ENCODE results near the gene ZNF232. TPM values are rescaled to one million over a fixed set of nuclear protein-coding genes. Genes with fewer than 3 reads are reported as not detected.

Gene ZNF232
- total RNA-seq, 1 donor from 2014 or later, result 41.9 TPM

DNA sequence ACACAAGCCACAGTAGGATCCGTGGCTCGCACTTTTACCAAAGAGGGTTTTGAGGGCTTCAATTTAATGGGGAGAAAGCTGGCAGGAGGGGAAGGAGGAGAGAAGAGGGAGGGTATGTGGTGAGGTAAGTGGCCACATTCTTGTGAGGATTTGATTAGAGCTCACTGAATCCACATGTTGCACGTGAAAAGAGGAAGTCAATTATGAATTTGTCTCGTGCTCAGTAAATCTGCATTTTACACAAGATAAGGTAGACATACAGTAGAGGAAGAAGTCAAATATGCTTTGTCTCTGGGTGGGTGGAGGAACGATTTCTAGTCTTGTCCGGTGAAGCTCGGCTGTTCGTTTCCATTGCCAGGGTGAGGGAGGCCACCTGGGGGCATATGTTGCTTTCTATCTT is 862 bp downstream of the ZNF232 start:
- peaks cover 46% of the 10 kb centered on the region for H3K36me3 Mint-ChIP-seq (ENCODE audit: low read depth)
- DNase-seq (ENCODE audit: low read depth, low spot score), result no peak
- TF ChIP-seq, protein P1, sequence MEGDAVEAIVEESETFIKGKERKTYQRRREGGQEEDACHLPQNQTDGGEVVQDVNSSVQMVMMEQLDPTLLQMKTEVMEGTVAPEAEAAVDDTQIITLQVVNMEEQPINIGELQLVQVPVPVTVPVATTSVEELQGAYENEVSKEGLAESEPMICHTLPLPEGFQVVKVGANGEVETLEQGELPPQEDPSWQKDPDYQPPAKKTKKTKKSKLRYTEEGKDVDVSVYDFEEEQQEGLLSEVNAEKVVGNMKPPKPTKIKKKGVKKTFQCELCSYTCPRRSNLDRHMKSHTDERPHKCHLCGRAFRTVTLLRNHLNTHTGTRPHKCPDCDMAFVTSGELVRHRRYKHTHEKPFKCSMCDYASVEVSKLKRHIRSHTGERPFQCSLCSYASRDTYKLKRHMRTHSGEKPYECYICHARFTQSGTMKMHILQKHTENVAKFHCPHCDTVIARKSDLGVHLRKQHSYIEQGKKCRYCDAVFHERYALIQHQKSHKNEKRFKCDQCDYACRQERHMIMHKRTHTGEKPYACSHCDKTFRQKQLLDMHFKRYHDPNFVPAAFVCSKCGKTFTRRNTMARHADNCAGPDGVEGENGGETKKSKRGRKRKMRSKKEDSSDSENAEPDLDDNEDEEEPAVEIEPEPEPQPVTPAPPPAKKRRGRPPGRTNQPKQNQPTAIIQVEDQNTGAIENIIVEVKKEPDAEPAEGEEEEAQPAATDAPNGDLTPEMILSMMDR (conservative IDR thresholded peaks at IDR 0.05), result no peak
- peaks cover 2% of the 10 kb centered on the region for H3K9me3 Mint-ChIP-seq
- peak overlapping the region; percentile 97 for H3K4me3 Mint-ChIP-seq
- peak overlapping the region; percentile 97 for H3K27ac Mint-ChIP-seq (ENCODE audit: unreplicated experiment)
- peaks cover 30% of the 10 kb centered on the region for H3K4me1 Mint-ChIP-seq
- H3K27me3 Mint-ChIP-seq (ENCODE audit: low read depth), result no peaks in the 10 kb centered on the region

- Mint-ChIP-seq H3K4me1 (peaks cover 8% of the 10 kb centered on the region), H3K4me3 (peak overlapping the region; percentile 77), H3K27me3 (ENCODE audit: low read depth) (peaks cover 27% of the 10 kb centered on the region), H3K36me3 (ENCODE audit: low read depth) (peaks cover 32% of the 10 kb centered on the region), H3K9me3 (peaks cover 4% of the 10 kb centered on the region), H3K27ac (ENCODE audit: unreplicated experiment) (no peak overlapping the region)
- TF ChIP-seq, protein P1 (conservative IDR thresholded peaks at IDR 0.05), result no peak
- DNase-seq (ENCODE audit: low read depth, low spot score), result no peak
These were observed 10.8 kb downstream of the ZNF232 start for GRCh38 chr17:5100832-5101231.

GRCh38 chr17:5099271-5099670 is 12.4 kb downstream of the ZNF232 start:
- Mint-ChIP-seq H3K27me3 (ENCODE audit: low read depth) (peaks cover 33% of the 10 kb centered on the region), H3K9me3 (peaks cover 9% of the 10 kb centered on the region), H3K4me3 (peak overlapping the region; percentile 47), H3K27ac (ENCODE audit: unreplicated experiment) (no peak overlapping the region), H3K4me1 (peaks cover 8% of the 10 kb centered on the region), H3K36me3 (ENCODE audit: low read depth) (peaks cover 30% of the 10 kb centered on the region)
- no peak for DNase-seq (ENCODE audit: low read depth, low spot score)
- TF ChIP-seq, protein P1 (conservative IDR thresholded peaks at IDR 0.05), result no peak

GRCh38 chr17:5097101-5097834 is 14.4 kb downstream of the ZNF232 start:
- Mint-ChIP-seq H3K27me3 (ENCODE audit: low read depth) (peaks cover 33% of the 10 kb centered on the region), H3K4me3 (peak overlapping the region; percentile 96), H3K27ac (ENCODE audit: unreplicated experiment) (peak overlapping the region; percentile 50), H3K9me3 (peaks cover 19% of the 10 kb centered on the region), H3K4me1 (peaks cover 8% of the 10 kb centered on the region), H3K36me3 (ENCODE audit: low read depth) (peaks cover 31% of the 10 kb centered on the region)
- peak; percentile 68 for DNase-seq (ENCODE audit: low read depth, low spot score)
- TF ChIP-seq, protein P1 (conservative IDR thresholded peaks at IDR 0.05), result no peak

- H3K4me1 Mint-ChIP-seq, result peaks cover 8% of the 10 kb centered on the region
- H3K27me3 Mint-ChIP-seq (ENCODE audit: low read depth), result peaks cover 33% of the 10 kb centered on the region
- H3K36me3 Mint-ChIP-seq (ENCODE audit: low read depth), result peaks cover 35% of the 10 kb centered on the region
- DNase-seq (ENCODE audit: low read depth, low spot score), result no peak
- peaks cover 22% of the 10 kb centered on the region for H3K9me3 Mint-ChIP-seq
- TF ChIP-seq, protein P1 (conservative IDR thresholded peaks at IDR 0.05), result no peak
- peak overlapping the region; percentile 96 for H3K4me3 Mint-ChIP-seq
- no peak overlapping the region for H3K27ac Mint-ChIP-seq (ENCODE audit: unreplicated experiment)
These were observed 15.0 kb downstream of the ZNF232 start for GRCh38 chr17:5096731-5097100.

Measured in neural crest cell (in vitro differentiated cells).